GM08714 (cell line): ENCODE results near the gene CA10.

ENCODE experiments used
- H3K4me3 ChIP-seq: fragments of 200-500 bp; sonication (Bioruptor generic); 2 replicates; pipeline ENCODE4 v1.5.1; 2014; ENCODE audit warnings: mild to moderate bottlenecking, low read length, inconsistent platforms
- ZNF274 ChIP-seq: IDR thresholded peaks from 2 replicates; pipeline ENCODE4 v1.6.1; 2012; ENCODE audit warnings: mild to moderate bottlenecking, low read depth, low read length

The CA10 gene

GRCh38 chr17:51700011-51700760 is 458.3 kb downstream of the CA10 start:
- H3K4me3 ChIP-seq, result no peak overlapping the region
- TF ChIP-seq ZNF274, result no peak

- TF ChIP-seq ZNF274, result no peak
- H3K4me3 ChIP-seq, result no peak overlapping the region
Measured at GRCh38 chr17:51699303-51699702, 459.2 kb downstream of the CA10 start.

- H3K4me3 ChIP-seq, result no peak overlapping the region
- TF ChIP-seq ZNF274, result no peak
Measured at GRCh38 chr17:51692917-51693316, 465.6 kb downstream of the CA10 start.

- no peak for TF ChIP-seq ZNF274
- no peak overlapping the region for H3K4me3 ChIP-seq
Measured at GRCh38 chr17:51687887-51688286, 470.6 kb downstream of the CA10 start.

GRCh38 chr17:51685287-51685909 is 473.1 kb downstream of the CA10 start:
- H3K4me3 ChIP-seq, result no peak overlapping the region
- no peak for TF ChIP-seq ZNF274

GRCh38 chr17:51684214-51684613 is 474.3 kb downstream of the CA10 start:
- no peak overlapping the region for H3K4me3 ChIP-seq
- TF ChIP-seq ZNF274, result no peak

- TF ChIP-seq ZNF274, result no peak
- H3K4me3 ChIP-seq, result no peak overlapping the region
Measured at GRCh38 chr17:51683291-51683690, 475.2 kb downstream of the CA10 start.

- H3K4me3 ChIP-seq, result no peak overlapping the region
- no peak for TF ChIP-seq ZNF274
Measured at GRCh38 chr17:51682115-51682514, 476.4 kb downstream of the CA10 start.

GRCh38 chr17:51677875-51678274 is 480.6 kb downstream of the CA10 start:
- TF ChIP-seq ZNF274, result no peak
- no peak overlapping the region for H3K4me3 ChIP-seq

- no peak overlapping the region for H3K4me3 ChIP-seq
- TF ChIP-seq ZNF274, result no peak
Measured at GRCh38 chr17:51676691-51677487, 481.6 kb downstream of the CA10 start.

GRCh38 chr17:51674579-51675255 is 483.8 kb downstream of the CA10 start:
- no peak overlapping the region for H3K4me3 ChIP-seq
- no peak for TF ChIP-seq ZNF274

GRCh38 chr17:51673070-51673469 is 485.4 kb downstream of the CA10 start:
- no peak for TF ChIP-seq ZNF274
- no peak overlapping the region for H3K4me3 ChIP-seq

- H3K4me3 ChIP-seq, result no peak overlapping the region
- no peak for TF ChIP-seq ZNF274
Measured at GRCh38 chr17:51672065-51672464, 486.4 kb downstream of the CA10 start.

- TF ChIP-seq ZNF274, result no peak
- H3K4me3 ChIP-seq, result no peak overlapping the region
Measured at GRCh38 chr17:51670899-51671298, 487.6 kb downstream of the CA10 start.
